GM18868 (cell line): ENCODE results near the gene FASTKD2.

ENCODE experiments used
- ATAC-seq: cut with Tn5 transposase; IDR thresholded peaks from one replicate; pipeline ENCODE4 v1.9.1; 2021; ENCODE audit warnings: mild to moderate bottlenecking, moderate library complexity; ENCODE audit not compliant: unreplicated experiment

Gene FASTKD2

DNA sequence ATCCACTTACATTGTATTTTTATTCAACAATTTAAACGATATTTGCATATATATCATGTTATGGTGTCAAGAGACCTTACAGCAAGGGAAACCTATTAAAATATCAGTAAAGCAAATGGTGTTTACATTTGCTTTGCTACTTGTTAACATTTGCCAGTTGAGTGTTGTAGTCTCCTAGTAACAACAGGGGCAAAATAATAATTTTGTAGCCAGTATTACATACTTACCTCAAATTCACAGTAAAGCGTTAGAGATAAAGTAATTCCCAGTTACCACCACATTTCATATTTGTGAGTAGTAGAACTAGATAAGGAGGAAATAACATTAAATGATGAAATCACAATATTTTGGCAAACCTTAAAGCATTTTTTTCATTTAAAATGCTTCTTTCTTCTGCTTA, 71.3 kb downstream of the FASTKD2 start:
- no peak for ATAC-seq

DNA sequence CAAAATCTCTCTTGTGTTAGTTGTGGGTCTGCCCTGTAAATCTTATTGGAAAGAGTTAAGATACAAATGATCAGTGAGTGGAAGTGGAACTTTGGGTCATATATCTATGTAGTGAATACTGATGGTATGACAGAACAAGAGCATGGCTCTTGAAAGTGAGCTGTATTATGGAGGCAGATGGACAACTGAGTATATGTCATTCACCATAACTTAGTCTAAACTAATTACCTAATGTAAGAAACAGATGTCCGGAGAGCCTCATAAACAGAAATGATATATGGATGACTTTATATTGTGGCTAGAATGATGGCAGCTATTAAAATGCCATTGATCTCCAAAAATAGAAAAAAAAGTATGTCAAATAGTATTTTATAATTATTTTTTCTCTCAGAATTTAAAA, 72.4 kb downstream of the FASTKD2 start:
- ATAC-seq: no peak

DNA sequence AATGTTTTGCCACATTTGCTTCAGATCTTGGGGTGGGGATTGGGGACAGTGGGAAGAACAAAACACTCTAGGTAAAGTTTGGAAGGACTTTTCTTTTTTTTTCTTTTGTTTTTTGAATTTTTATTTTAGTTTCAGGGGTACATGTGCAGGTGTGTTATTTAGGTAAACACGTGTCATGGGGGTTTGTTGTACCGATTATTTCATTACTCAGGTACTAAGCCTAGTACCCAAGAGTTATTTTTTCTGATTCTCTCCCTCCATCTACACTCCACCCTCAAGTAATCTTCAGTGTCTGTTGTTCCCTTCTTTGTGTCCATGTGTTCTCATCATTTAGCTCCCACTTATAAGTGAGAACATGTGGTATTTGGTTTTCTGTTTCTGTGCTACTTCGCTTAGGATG, 73.3 kb downstream of the FASTKD2 start:
- no peak for ATAC-seq

DNA sequence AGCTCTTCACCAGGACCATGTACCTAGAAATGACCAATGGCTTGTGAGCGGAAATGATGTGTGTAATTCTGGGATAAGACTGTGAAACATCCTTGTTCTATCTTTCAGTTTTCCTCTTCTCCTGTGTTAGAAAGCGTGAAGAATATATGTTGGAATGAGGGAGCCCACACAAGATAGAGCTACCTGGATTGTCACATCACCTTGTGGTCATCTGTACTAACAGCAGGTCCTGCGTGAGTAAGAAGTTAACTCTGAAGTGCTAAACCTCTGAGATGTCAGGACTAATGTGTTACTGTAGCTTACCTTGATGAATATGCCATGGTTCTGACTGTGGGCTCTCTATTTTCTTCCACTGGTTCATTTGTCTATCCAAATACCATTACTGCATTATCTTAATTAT, 75.6 kb downstream of the FASTKD2 start:
- no peak for ATAC-seq
